Activated CD4-positive, CD25-positive, alpha-beta regulatory T cell (primary cell): ENCODE results near the gene RTL1.

Source experiments
- DNase-seq, 4 experiments: peaks; one replicate each; lab custom pipeline; 2025; lab: John Stamatoyannopoulos, UW

Gene RTL1

GRCh38 chr14:100882026-100882967 lies 21.2 kb downstream of the RTL1 start:
- DNase-seq = no peak

GRCh38 chr14:100881211-100882025 lies 22.1 kb downstream of the RTL1 start:
- no peak for DNase-seq

- no peak for DNase-seq
These were observed 23.0 kb downstream of the RTL1 start for GRCh38 chr14:100880271-100881101.

- DNase-seq = no peak
These were observed 23.7 kb downstream of the RTL1 start for GRCh38 chr14:100879782-100880181.

- no peak for DNase-seq
These were observed 24.3 kb downstream of the RTL1 start for GRCh38 chr14:100879194-100879593.

GRCh38 chr14:100878271-100879146 lies 25.0 kb downstream of the RTL1 start:
- DNase-seq = no peak

GRCh38 chr14:100875861-100876590 lies 27.5 kb downstream of the RTL1 start:
- no peak for DNase-seq

GRCh38 chr14:100875126-100875525 lies 28.4 kb downstream of the RTL1 start:
- DNase-seq = no peak

- no peak for DNase-seq
These were observed 29.0 kb downstream of the RTL1 start for GRCh38 chr14:100874411-100875091.

- DNase-seq = no peak
These were observed 29.5 kb downstream of the RTL1 start for GRCh38 chr14:100874051-100874410.

GRCh38 chr14:100873096-100873482 lies 30.4 kb downstream of the RTL1 start:
- no peak for DNase-seq

- no peak for DNase-seq
These were observed 31.0 kb downstream of the RTL1 start for GRCh38 chr14:100872259-100873095.

- DNase-seq = no peak
These were observed 32.0 kb downstream of the RTL1 start for GRCh38 chr14:100871234-100872186.

- no peak for DNase-seq
These were observed 34.7 kb downstream of the RTL1 start for GRCh38 chr14:100868621-100869370.

GRCh38 chr14:100867631-100868315 lies 35.7 kb downstream of the RTL1 start:
- no peak for DNase-seq
